HFF-Myc (cell line): ENCODE data around the gene PPP2R5B.
"Not testable (repeated sequence)": the region's sequence is repeated elsewhere in the genome, so short reads cannot be mapped to it uniquely, and the experiment has no call there.

Source experiments
- DNase-seq: peaks from one replicate; pipeline ENCODE4 v3.0.0-alpha.2; 2011; ENCODE audit warnings: low read depth; ENCODE audit errors: extremely low read depth
- H3K4me3 ChIP-seq: replicated peaks from 2 replicates; pipeline ENCODE4 v1.5.1; 2011; ENCODE audit warnings: low read depth, mild to moderate bottlenecking, control low read depth, low read length
- CTCF ChIP-seq: IDR thresholded peaks from 2 replicates; pipeline ENCODE4 v1.5.1; 2012; ENCODE audit warnings: mild to moderate bottlenecking, low read depth, low read length, control low read depth; ENCODE audit errors: missing control alignments

Gene PPP2R5B

GRCh38 chr11:64971421-64972233, 47.1 kb downstream of the PPP2R5B start, which contains the start of gene MAJIN:
Gene MAJIN, minus strand, starts transcription at chr11:64972108. Its CDS starts 12,703 bp downstream, at chr11:64959405.
- DNase-seq = peak; percentile 27
- TF ChIP-seq CTCF = no peak
- no peak within 1 kb of the TSS for H3K4me3 ChIP-seq

- no peak overlapping the region for H3K4me3 ChIP-seq
- DNase-seq = no peak
- TF ChIP-seq CTCF = no peak
Measured at GRCh38 chr11:64974124-64974523, 49.6 kb downstream of the PPP2R5B start.

- no peak overlapping the region for H3K4me3 ChIP-seq
- no peak for DNase-seq
- no peak for TF ChIP-seq CTCF
Measured at GRCh38 chr11:64976651-64977050, 52.2 kb downstream of the PPP2R5B start.

GRCh38 chr11:64983339-64983738, 58.9 kb downstream of the PPP2R5B start:
- not testable (repeated sequence) for H3K4me3 ChIP-seq, DNase-seq
